HG02852 (cell line): Measurements from ENCODE around the gene CELF2.

Experiments used
- ATAC-seq: cut with Tn5 transposase; IDR thresholded peaks from one replicate; pipeline ENCODE4 v1.9.1; 2021; ENCODE audit warnings: mild to moderate bottlenecking, moderate library complexity; ENCODE audit not compliant: unreplicated experiment

CELF2 gene

DNA sequence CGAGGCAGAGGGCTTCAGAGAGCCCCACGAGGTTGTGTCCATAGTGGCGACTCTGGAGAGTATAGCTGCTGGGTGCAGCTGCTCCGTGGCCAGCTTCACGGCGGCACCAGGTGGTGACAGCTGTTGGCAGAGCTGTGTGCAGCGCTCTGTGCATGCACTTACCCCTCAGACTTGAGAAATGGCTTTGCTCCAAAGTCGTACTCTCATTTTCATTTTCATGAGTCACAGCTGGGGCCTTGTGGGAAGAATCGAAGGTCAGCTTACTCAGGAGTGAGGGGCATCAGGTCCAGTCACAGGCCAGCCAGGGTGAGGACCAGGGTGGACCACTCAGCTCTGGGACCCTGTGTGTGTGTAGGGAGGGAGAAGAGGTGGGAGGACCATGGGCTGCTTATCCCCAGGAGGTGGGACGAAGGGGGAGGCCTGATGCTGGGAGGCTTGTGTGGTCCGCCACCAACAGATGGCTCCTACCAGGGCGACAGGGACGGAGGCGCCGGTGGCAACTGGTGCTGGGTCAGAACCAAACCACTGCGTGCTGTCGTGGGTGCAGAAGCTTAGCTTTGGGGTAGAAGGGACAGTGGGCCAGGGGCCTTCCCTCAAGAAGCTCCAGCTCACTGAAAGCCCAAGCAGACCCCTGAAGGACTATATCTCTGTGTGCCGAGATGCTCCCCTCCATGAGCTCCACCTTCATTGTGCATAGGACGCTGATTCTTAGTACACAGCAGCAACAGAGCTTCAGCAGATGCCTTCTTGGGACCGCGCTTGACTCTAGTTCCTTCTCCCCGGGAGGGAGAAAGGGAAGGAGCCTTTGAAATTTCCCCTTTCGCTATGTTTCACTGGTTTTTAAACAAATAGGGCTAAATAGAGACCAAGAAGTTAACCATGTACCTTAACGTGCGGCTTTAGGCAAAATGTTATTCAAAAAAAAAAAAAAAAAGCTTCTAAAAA lies 225.0 kb downstream of the CELF2 start:
- peak; percentile 50 for ATAC-seq

DNA sequence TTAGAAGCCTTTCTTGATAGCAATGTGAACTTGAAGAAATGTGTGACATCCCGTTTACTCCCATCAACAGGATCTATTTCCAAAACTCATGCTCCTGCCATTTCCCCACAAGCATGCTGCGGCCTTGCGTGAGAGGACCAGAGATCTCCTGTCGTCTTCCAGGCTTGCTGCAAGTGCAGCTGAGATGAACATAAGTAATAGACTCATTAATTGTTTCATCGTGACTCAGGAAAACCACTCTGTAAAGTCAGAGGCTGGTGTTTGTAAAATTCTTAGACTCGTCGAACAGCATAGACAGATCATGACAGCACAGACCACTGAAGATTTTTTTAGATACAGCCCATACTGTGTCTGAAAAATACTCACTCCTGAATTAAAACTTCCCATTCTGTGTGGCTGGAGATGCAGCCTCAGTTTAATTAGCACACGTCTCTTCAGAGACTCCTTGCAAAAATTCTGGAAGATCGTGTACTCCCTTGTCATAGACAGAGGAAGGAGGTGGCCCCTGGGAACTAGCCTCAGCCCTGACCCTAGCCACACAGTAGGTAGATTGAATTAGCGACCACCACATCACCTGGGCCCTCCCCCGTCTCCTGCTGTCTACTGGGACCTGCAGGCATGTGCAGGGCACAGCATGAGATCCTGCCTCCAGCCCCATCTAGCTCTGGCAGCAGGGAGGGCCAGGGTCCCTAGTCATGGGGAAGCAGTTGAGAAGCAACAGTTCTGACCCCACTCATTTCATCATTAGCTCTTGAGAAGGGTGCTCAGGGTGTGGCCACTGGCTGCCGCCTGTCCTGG lies 226.0 kb downstream of the CELF2 start:
- peak; percentile 5 for ATAC-seq

DNA sequence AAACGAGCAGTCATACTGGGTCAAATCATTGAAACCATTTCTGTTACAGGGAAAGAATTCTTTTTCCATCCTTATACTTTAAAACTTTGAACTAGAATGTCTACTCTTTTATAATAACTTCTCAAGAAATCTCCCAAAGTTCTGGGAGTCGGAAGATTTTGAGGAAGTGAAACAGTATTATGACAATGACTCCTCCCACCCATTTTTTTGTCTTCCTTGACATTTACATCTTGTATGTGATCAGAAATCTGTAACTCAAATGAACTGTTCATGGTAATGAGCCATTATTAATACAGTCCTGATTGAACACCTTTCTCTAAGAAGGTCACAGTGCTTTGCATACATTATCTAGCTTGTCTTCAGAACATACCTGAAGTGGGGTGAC lies 227.4 kb downstream of the CELF2 start:
- peak; percentile 7 for ATAC-seq

DNA sequence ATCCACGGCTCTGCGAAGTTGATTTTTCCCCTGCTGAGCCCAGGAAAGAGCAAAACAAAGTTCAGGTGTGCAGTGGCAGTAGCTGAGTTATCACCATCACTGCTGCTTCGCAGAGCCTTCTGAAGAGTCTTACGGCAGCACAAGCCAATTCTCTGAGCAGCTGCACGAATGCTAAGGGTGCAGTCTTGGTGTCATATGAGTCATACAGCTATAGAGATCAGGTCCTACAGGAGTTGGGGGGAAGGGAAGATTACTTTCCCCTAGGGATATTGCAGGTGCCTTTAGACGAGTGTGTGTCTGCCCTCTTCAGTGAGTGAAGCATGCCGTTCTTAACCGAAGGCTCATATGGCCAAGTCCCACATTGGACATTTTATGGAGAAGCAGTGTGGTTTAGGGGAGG lies 227.8 kb downstream of the CELF2 start:
- ATAC-seq, result peak; percentile 37

DNA sequence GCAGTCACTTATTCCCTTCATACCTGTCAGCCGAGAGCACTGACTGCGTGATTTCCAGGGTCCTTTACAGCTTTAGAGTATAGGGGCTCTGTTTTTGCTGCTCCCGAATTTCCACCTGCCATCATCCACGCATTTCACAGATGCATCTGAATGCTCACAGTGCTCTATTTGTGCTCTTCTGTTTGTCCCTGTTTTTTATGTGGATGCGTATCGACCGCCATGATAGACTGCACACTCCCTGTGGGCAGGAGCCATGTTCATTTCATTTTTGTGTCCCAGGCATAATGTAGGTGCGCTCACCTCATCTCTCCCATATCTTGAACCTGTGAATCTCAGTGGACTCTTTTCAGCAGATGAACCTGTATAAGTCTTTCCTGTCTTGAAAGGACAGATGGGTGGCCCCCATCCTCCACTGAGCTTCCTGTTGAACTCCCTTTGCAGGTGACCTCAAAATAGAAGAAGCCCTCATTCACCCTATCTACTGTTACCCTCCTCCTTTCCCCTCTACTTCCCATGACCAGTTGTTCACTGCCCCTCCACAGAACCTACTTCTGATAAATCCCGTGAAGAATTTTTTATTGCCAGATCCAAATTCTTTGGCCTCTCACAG lies 228.4 kb downstream of the CELF2 start:
- ATAC-seq, result no peak

DNA sequence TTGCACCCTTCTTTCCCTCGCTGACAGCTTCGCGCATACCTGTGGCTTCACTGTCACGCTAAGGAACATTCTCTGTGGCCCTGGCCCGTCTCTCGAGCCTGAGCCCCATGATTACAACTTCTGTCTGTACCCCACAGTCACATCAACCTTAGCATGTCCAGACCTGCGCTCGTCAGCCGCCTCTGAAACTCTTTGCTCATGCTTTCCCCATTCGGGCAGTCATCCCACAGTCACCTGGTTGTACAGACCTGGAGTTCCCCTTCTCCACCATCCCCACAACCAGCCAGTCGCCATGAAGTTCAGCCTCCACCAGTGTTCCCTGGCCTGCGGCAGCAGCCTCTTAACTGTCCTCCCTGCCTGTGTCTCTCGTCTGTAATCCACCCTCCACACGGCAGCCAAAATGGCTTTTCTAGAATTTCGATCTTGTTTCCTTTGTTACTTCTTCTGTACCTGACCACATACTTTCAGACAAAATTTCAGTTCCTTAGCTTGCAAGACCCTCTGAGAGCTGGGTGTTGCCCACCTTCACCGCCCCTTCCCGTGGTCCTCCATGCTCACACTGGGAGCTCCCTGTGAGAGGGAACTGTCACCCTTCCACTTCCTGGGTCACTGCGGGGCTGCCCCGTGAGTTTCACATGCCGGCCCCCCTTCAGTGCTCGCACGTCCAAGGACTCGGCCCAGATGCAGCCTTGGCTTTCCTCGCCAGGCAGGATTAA lies 229.2 kb downstream of the CELF2 start:
- peak; percentile 20 for ATAC-seq

DNA sequence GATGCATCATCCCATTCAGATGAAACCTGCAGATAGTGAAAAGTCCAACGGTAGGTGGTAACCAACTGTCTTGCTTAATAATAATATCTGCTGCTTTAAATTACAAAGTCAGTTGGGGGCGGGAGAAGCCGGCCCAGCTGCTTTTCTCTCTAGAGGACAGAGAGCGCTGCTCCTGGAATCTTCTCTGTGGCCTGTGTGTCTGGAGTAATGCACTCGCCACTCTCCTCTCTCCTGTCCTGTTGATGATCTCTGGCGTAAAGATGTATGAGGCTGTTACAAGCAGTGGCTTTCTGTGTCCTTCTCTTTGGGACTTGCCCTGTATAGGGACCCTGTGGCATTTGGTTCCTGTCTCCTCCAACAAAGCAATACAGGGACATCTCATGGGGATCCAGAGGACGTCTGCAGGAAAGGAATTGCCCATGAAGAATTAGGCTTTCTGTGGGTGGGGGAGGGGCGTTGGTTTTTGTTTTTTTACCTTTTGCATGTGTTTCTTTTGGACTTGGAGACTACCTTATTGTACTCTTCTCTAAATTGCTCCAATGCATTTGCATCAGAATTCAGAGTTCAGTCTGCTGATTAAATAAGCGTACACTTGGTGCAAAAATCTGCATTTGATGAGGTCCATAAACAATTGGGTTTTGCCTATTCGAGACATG lies 231.6 kb downstream of the CELF2 start:
- no peak for ATAC-seq

DNA sequence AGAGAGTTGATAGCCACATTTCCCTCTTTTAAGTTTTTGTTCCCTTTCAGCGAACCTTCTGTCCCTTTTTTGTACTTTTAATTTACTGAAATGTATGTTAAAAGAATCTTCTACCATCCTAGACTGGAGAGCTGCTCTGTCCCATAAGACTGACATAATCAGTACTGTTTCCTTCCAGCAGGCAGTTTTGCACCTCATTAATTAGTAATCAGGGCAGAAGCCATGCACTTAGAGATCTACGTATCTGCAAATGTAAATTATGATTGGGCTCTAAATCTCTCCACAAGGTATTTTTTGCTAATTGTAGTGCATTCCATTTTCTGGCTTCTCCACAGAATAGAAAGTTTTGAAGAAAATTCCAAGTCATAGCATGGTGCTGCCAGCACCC lies 232.1 kb downstream of the CELF2 start:
- ATAC-seq, result no peak

DNA sequence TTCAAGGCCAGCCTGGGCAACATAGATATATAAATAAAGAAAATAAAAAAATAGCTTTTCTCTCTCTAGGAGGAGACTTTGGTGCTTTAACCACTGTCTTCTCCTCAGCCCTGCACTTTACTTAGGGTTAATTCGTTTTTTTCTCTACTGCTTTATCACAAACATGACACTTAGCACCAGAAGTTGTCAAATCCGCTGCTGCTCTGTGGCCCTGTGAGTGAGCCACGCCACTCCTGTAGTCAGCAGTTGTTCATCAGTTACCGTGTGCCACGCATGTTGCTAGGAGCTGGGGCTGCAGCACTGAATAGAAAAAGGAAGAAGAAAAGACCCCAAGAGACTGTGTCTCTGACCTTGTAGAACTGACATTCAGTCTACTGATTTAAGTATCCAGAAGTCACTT lies 232.6 kb downstream of the CELF2 start:
- no peak for ATAC-seq

DNA sequence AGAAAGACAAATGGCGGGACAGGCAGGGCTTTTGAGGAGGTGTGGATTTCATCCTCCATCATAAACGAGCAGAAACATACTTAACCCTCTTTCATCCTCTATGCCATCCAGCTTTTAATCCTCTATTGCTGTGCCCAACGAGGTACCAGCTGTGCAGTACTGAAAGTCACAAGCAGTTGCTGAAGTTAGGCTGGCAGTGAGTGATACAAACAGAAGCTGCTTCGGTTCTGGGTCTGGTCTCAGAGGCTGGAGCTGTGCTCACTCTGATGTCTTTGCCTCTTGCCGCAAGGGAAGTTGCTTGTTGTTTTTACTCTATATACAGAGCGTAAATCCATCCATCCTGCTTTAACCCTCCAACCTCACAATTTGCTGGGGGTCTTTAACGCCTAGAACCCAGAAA lies 235.2 kb downstream of the CELF2 start:
- no peak for ATAC-seq

DNA sequence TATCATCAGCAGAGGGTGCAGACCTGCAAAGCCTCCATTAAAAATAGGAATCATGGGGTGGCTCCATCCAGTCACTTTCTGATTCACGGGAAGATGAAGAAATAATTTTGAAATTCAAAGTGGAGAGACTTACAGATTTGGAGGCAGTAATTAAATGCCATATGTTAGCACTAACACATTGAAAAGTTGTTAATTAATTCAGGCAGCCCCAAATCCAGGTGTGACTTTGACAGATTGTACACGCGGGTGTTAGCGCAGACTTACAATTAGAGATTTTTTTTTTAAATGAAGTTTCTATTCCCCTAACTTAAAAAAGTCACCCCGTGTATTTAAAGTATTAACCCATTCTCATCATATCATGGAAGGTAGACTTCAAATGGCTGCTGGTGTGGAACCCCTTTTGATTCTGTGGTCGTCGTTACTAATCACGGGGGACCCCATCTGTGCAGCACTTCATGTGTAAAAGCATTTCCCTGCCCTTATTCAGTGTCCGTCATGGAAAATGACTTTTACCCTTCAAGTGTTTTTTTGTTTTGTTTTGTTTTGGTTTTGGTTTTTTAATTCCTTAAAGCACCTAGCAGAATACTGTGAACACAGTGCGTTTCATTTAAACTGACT lies 235.8 kb downstream of the CELF2 start:
- ATAC-seq, result no peak

DNA sequence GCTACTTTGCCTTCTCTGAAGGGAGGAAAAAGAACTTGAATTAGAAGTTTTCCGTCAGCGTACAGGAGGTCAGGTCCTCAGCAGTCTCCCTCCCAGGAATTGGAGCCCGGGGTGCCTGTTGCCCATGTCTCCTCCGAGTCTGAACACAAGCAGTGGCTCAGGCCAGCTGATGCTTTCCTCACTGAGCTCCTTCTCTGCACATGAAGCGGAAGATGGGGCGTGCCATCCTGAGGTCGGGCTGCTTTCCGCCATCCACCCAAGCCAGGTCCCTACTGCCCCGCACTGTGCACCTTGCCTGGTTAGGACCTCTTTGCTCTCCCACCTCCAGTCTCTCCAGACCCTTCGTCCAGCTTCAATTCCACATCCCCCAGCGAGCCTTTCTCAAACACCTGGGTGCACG lies 237.5 kb downstream of the CELF2 start:
- no peak for ATAC-seq

DNA sequence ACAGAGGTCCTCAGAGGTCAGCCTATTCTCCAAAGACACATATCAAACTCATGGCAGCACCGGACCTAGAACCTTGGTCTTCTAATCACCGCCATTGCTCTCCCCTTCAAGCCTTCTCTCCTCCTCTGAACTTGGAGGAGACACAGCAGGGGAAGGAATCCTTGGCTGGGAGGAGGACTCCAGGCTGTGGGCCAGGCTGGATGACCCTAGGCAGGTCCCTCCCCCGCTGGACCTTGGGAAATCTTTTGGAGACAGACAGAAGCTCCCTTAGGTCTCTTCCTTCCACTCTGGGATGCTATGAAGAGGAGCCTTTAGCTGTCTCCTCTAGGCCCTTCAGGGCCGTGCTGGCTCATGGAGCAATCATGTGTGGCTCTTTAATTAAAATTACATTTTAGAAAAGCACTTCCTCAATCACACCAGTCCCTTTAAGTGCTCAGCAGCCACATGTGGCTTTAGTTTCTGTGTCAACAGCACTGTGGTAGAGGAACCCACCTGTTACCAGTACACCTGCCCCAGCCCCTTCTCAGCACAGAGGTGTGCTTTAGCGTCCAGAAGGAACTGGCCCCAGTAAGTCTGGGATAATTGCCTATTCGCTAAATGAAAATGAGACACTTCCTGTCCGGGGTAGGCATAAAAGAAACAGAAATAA lies 238.2 kb downstream of the CELF2 start:
- ATAC-seq, result no peak

DNA sequence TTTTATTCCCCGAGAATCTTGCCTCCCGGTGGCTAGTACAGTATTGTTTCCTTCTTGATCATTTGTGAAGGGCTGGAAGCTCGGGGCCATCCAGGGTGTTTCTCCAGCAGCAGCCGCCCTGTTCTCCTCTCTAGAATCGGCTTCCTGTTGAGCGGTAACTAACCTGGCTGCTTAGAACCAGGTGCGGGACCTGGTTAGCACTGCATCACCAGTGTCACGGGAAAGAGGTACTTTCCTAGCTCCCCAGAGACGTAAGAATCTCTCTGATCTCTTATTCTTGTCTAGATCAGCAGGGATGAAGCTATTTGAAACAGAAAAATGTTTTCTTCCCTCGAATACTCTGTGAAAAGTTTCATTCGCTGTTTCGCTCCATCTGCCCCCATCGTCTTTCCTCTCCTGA lies 239.2 kb downstream of the CELF2 start:
- no peak for ATAC-seq

DNA sequence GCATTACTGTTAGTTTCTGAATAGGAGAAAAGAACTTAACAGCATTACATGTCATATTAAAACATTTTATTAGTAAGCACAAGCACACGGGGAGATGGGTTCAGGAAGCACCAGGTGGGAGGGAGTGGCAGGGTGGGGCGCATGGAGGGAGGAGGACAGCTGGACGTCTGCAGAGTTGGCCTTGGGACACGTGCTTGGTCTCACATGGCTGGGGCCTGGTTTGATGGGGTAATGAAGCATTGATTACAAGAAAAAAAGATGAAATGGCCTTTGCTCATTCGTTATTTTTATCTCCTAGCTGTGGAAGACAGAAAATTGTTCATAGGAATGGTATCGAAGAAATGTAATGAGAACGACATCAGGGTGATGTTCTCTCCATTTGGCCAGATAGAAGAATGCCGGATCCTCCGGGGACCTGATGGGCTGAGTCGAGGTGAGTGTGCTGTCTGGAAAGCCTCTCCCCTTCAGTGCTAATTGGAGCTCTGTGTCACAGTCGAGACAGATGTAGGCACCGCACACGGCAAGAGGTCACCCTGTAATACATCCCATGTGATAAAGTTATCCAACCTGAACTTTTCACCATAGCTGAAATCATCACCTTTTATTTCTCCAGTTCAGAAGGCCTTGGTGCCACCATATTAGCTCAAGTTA lies 239.9 kb downstream of the CELF2 start:
- no peak for ATAC-seq

DNA sequence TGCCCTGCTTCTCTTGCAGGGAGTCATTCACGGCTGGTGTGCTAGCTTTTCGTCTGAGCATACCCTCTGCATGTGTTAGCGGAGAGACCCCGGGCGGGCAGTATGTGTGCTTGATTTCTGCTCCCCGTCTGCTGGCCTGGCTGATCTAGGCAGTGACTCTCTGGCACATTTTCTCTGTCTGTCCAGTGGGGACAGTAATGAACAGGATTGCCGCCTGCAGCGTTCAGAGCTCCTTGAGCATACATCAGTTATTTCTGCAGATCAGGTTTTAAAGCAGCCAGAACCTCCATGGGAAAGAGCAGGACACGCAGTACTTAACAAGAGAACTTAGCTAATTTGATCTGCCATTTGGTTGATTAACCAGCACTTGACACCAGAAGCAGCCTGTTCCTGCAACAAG lies 242.5 kb downstream of the CELF2 start:
- ATAC-seq, result no peak

DNA sequence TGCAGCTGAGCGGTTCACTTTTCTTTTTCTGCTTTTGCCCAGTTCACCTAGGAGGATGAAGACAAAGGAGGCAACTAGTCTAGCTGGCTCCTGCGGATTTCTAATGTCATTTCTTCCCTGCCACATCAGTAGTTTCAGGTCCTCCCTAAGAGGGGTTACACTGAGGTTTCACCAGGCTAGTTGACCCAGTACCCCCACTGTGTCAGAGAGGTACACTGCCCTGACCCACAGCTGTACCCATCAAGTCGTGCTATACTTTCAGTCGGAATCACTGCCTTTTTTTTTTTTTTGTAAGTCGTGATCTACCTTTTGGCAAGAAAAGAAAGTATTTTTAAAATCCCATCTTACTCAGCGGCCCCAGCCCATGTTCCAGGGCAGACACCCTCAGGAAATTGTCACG lies 243.5 kb downstream of the CELF2 start:
- ATAC-seq, result no peak

DNA sequence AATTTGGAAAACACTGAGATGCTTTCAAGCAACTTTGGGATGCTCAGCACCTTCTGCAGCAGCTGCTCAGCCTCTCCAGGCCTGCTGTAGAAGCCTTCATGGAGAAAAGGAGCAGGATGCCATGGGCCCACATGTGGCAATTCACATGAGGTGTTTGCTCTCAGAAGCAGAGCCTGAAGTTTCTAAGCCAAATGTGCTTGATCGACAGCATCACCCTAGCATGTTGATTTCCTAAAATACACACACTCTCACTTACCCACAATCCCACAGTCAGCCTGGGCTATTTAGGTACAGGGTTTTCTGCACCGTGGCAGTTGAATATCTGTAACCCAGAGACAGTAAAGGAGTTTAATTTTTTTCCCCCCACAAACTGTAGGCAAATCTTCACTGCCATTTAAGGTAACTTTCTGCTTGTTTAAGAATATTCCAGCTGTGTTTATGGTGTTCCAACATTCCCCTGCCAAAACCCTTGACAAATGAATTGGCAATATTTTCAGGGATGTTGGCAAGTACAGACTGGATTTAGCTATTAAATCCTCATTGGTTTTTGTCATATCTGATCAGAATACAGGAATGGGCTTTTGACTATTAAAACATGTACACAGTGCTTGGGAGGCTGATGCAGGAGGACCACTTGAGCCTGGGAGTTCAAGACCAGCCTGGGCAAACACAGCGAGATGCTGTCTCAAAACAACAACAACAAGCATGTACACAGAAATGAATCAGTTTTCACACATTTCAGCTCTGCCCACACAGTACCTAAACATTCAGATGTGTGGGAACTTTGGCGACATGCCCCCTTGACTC lies 244.2 kb downstream of the CELF2 start:
- ATAC-seq, result no peak
